Thyroid gland (tissue), 4 donors: ENCODE measurements around the gene SERPINA5.

Source experiments
- CTCF ChIP-seq, 6 experiments: fragments of 200-600 bp in 3 of 6; fragments of 450-650 bp in 3 of 6; sonication (generic) in 3 of 6; IDR thresholded peaks; one replicate each; pipeline ENCODE4 v1.5.1; 2016 to 2019; ENCODE audit warnings: antibody characterized with exemption in 6 of 6, mild to moderate bottlenecking in 2 of 6, inconsistent platforms in 1 of 6, moderate library complexity in 1 of 6
- POLR2A ChIP-seq, 2 donors: fragments of 450-650 bp; IDR thresholded peaks; one replicate each; pipeline ENCODE4 v1.6.1; 2017; ENCODE audit warnings: antibody characterized with exemption in 2 of 2, mild to moderate bottlenecking in 2 of 2, moderate library complexity in 1 of 2

- TF ChIP-seq CTCF (IDR thresholded peaks at IDR 0.05) (no peak), POLR2A (IDR thresholded peaks at IDR 0.05) (no peak)
These were observed 48.8 kb upstream of the SERPINA5 start for GRCh38 chr14:94532447-94532846.
